ENCODE measurements around the gene GPX6. TPM values are rescaled to one million over a fixed set of nuclear protein-coding genes. Genes with fewer than 3 reads are reported as not detected.

Gene GPX6
- total RNA-seq, result not detected

GRCh38 chr6:28515676-28516075 is at the start of gene GPX6:
Gene GPX6 (minus strand): TSS chr6:28515793. CDS start chr6:28515743, 50 bp downstream.
- no peak for DNase-seq (ENCODE audit: low spot score in 2 of 2)
- no peak for TF ChIP-seq CTCF (IDR thresholded peaks at IDR 0.05)
- no peak within 1 kb of the TSS for H3K27ac ChIP-seq
- intact Hi-C loops (cut with DNase I), result no loop called here
- H3K9me3 ChIP-seq, result no peaks in the 10 kb centered on the region
- H3K4me1 ChIP-seq, result no peaks in the 10 kb centered on the region
- no peak within 1 kb of the TSS for H3K4me3 ChIP-seq
- H3K36me3 ChIP-seq, result no peaks in the 10 kb centered on the region
- no peaks in the 10 kb centered on the region for H3K27me3 ChIP-seq

- Histone ChIP-seq H3K27me3 (no peaks in the 10 kb centered on the region), H3K27ac (no peak overlapping the region), H3K36me3 (no peaks in the 10 kb centered on the region), H3K4me1 (no peaks in the 10 kb centered on the region), H3K9me3 (no peaks in the 10 kb centered on the region), H3K4me3 (no peak overlapping the region)
- no peak for TF ChIP-seq CTCF (IDR thresholded peaks at IDR 0.05)
- DNase-seq (ENCODE audit: low spot score in 2 of 2), result no peak
- intact Hi-C loops (cut with DNase I), result no loop called here
These were observed 48.0 kb upstream of the GPX6 start for GRCh38 chr6:28563430-28564095.

- no peak for DNase-seq (ENCODE audit: low spot score in 2 of 2)
- no peaks in the 10 kb centered on the region for H3K36me3 ChIP-seq
- intact Hi-C loops (cut with DNase I), result no loop called here
- H3K27ac ChIP-seq, result no peak overlapping the region
- no peaks in the 10 kb centered on the region for H3K4me1 ChIP-seq
- no peak for TF ChIP-seq CTCF (IDR thresholded peaks at IDR 0.05)
- H3K27me3 ChIP-seq, result no peaks in the 10 kb centered on the region
- H3K9me3 ChIP-seq, result no peaks in the 10 kb centered on the region
- H3K4me3 ChIP-seq, result no peak overlapping the region
These were observed 43.0 kb upstream of the GPX6 start for GRCh38 chr6:28558629-28559028.

- Histone ChIP-seq H3K27ac (no peak overlapping the region), H3K4me3 (no peak overlapping the region), H3K4me1 (no peaks in the 10 kb centered on the region), H3K9me3 (no peaks in the 10 kb centered on the region), H3K27me3 (no peaks in the 10 kb centered on the region), H3K36me3 (no peaks in the 10 kb centered on the region)
- no peak for TF ChIP-seq CTCF (IDR thresholded peaks at IDR 0.05)
- DNase-seq (ENCODE audit: low spot score in 2 of 2), result no peak
- intact Hi-C loops (cut with DNase I), result no loop called here
These were observed 39.5 kb upstream of the GPX6 start for GRCh38 chr6:28555136-28555535.

- H3K4me1 ChIP-seq, result no peaks in the 10 kb centered on the region
- H3K9me3 ChIP-seq, result no peaks in the 10 kb centered on the region
- no peaks in the 10 kb centered on the region for H3K36me3 ChIP-seq
- intact Hi-C loops (cut with DNase I), result no loop called here
- no peak for TF ChIP-seq CTCF (IDR thresholded peaks at IDR 0.05)
- H3K27me3 ChIP-seq, result no peaks in the 10 kb centered on the region
- DNase-seq (ENCODE audit: low spot score in 2 of 2), result no peak
- H3K4me3 ChIP-seq, result no peak overlapping the region
- no peak overlapping the region for H3K27ac ChIP-seq
These were observed 38.6 kb upstream of the GPX6 start for GRCh38 chr6:28553986-28554881.
